Adrenal gland (tissue), 12 donors: ENCODE data around the gene ASXL1. TPM values are rescaled to one million over a fixed set of nuclear protein-coding genes. Genes with fewer than 3 reads are reported as not detected.

Experiments used
- DNase-seq, 7 donors: peaks; one replicate each; pipeline ENCODE4 v3.0.0-alpha.2; 2019 to 2020
- H3K27ac ChIP-seq, 5 donors: fragments of 200-600 bp; sonication (generic) in 4 of 5; 1 replicate in 3 of 5; 2 replicates in 2 of 5; pipeline versions ENCODE4 v1.5.1 to v1.8.0; 2016 to 2020; ENCODE audit warnings: mild to moderate bottlenecking in 1 of 5
- H3K27me3 ChIP-seq: fragments of 200-600 bp; 2 replicates; pipeline ENCODE4 v1.8.0; 2021
- H3K36me3 ChIP-seq, 2 donors: fragments of 200-600 bp; replicated peaks in 1 of 2; 1 replicate in 1 of 2; 2 replicates in 1 of 2; pipeline versions ENCODE4 v1.5.1 to v1.8.0; 2018 to 2022
- H3K4me1 ChIP-seq, 2 donors: fragments of 200-600 bp; replicated peaks in 1 of 2; 1 replicate in 1 of 2; 2 replicates in 1 of 2; pipeline versions ENCODE4 v1.5.1 to v1.8.0; 2018 to 2021
- H3K4me3 ChIP-seq, 4 donors: fragments of 200-600 bp; sonication (generic) in 3 of 4; one replicate each; pipeline ENCODE4 v1.5.1; 2016 to 2018
- H3K9me3 ChIP-seq, 3 donors: fragments of 200-600 bp; sonication (generic) in 1 of 3; replicated peaks in 1 of 3; 1 replicate in 2 of 3; 2 replicates in 1 of 3; pipeline versions ENCODE4 v1.5.1 to v1.8.0; 2016 to 2021
- CTCF ChIP-seq, 6 experiments: fragments of 450-650 bp in 4 of 6; fragments of 200-600 bp in 2 of 6; sonication (generic) in 1 of 6; IDR thresholded peaks; 1 replicate in 5 of 6; 2 replicates in 1 of 6; pipeline versions ENCODE4 v1.5.1 to v1.8.0; 2016 to 2021; ENCODE audit warnings: antibody characterized with exemption in 6 of 6, mild to moderate bottlenecking in 2 of 6, moderate library complexity in 1 of 6
- POLR2A ChIP-seq, 2 donors: fragments of 450-650 bp; IDR thresholded peaks; one replicate each; pipeline ENCODE4 v1.6.1; 2017; ENCODE audit warnings: antibody characterized with exemption in 2 of 2, mild to moderate bottlenecking in 2 of 2, moderate library complexity in 1 of 2
- WGBS, 4 donors: extraction: QIAGEN DNeasy Blood & Tissue Kit in 2 of 4; methylation state at CpG; one replicate each; pipeline versions ENCODE4 v1.1.5 to v1.1.7; 2013 to 2017; 5-methylcytosine and 5-hydroxymethylcytosine counted together
- intact Hi-C, 2 donors: fragments of 100-400 bp; cut with DNase I; formaldehyde crosslinking; loops; one replicate each; pipeline versions ENCODE4 v1.14.1 to v1.15.0; 2022 to 2023
- polyA plus RNA-seq, 3 donors: library from polyadenylated mRNA; stranded (reverse); fragments of 200-250 nt in 2 of 3; fragments of 350-450 nt in 1 of 3; fragmentation: Illumina TruSeq in 1 of 3; extraction: RNeasy Lipid Tissue Mini Kit (QIAGEN cat#74804) in 1 of 3; gene quantifications; one replicate each; pipeline ENCODE4 v1.2.3, GENCODE V29; 2013 to 2014
- total RNA-seq, 9 donors: library from RNA; depleted of rRNA in 4 of 9; stranded (reverse); fragments of >200 nt in 4 of 9; fragments of 120-200 nt in 1 of 9; fragmentation: NEBNext Ultra II Directional in 1 of 9; extraction: Animal tissue kit (Norgen Biotek cat#: 25700) in 1 of 9; gene quantifications; one replicate each; pipeline versions ENCODE4 v1.1.0 to v1.2.4, GENCODE V29; 2013 to 2023
- donor health status: healthy with polysubstance abuse.
- donor health status: Bipolar disorder and iron deficiency.
- donor health status: DM: yes; HTN: yes; CAD: no.
- donor health status: DM: no; HTN: no; CAD: no.
- donor health status: DM: no; HTN: no; CAD: no.
- donor health status: DM: yes; HTN: yes; CAD: no.

ASXL1 gene
- total and polyA plus RNA-seq, 12 donors = 19.9 to 77.7 (median 51.8) TPM

GRCh38 chr20:32484225-32484957 lies 126.3 kb downstream of the ASXL1 start:
- peak in 6 of 7 donors; percentile 50 to 75 (median 62) for DNase-seq
- H3K36me3 ChIP-seq = no peaks in the 10 kb centered on the region
- peak overlapping the region in 2 of 4 donors; percentile 73 to 96 for H3K4me3 ChIP-seq
- intact Hi-C loops = loop anchor here in 1 of 2 donors (10.0 kb wide), 1 partner anchor 150 kb away; no protein-coding TSS in a partner anchor
- H3K27me3 ChIP-seq = no peaks in the 10 kb centered on the region
- TF ChIP-seq POLR2A (IDR thresholded peaks at IDR 0.05) = no peak
- TF ChIP-seq CTCF (IDR thresholded peaks at IDR 0.05) = no peak
- peaks cover 22 to 51% of the 10 kb centered on the region in 2 donors for H3K4me1 ChIP-seq
- 1% methylated on average over 18 to 74 of the region's 74 CpGs; no CpG with 5 or more reads in 1 of the 4 donors for WGBS, 4 donors
- H3K27ac ChIP-seq = peak overlapping the region in 4 of 5 donors; percentile 60 to 91 (median 74)
- no peaks in the 10 kb centered on the region for H3K9me3 ChIP-seq

- Histone ChIP-seq H3K36me3 (no peaks in the 10 kb centered on the region), H3K4me1 (peaks cover 22 to 43% of the 10 kb centered on the region in 2 donors), H3K27ac (peak overlapping the region in 4 of 5 donors; percentile 60 to 91 (median 74)), H3K9me3 (no peaks in the 10 kb centered on the region), H3K27me3 (no peaks in the 10 kb centered on the region), H3K4me3 (peak overlapping the region in 2 of 4 donors; percentile 73 to 96)
- intact Hi-C loops = loop anchor here in 1 of 2 donors (10.0 kb wide), 1 partner anchor 150 kb away; no protein-coding TSS in a partner anchor
- 1 to 4% (median 3%) methylated on average over 18 to 20 of the region's 20 CpGs for WGBS, 4 donors
- DNase-seq = peak; percentile 71 to 94 (median 84)
- TF ChIP-seq CTCF (IDR thresholded peaks at IDR 0.05) (peak; percentile 64 to 84 (median 79)), POLR2A (IDR thresholded peaks at IDR 0.05) (no peak)
These were observed 127.0 kb downstream of the ASXL1 start for GRCh38 chr20:32484958-32485769.

GRCh38 chr20:32485770-32486478 lies 127.8 kb downstream of the ASXL1 start:
- H3K9me3 ChIP-seq = no peaks in the 10 kb centered on the region
- no peak for TF ChIP-seq POLR2A (IDR thresholded peaks at IDR 0.05)
- TF ChIP-seq CTCF (IDR thresholded peaks at IDR 0.05) = no peak
- peaks cover 22 to 35% of the 10 kb centered on the region in 2 donors for H3K4me1 ChIP-seq
- 49 to 59% (median 54%) methylated on average over 5 of the region's 5 CpGs for WGBS, 4 donors
- DNase-seq = peak in 1 of 7 donors; percentile 7
- no peak overlapping the region for H3K4me3 ChIP-seq
- no peaks in the 10 kb centered on the region for H3K36me3 ChIP-seq
- H3K27me3 ChIP-seq = no peaks in the 10 kb centered on the region
- H3K27ac ChIP-seq = peak overlapping the region in 4 of 5 donors; percentile 18 to 91 (median 70)
- intact Hi-C loops = loop anchor here in 1 of 2 donors (10.0 kb wide), 1 partner anchor 151 kb away; no protein-coding TSS in a partner anchor
